Chondrocyte (in vitro differentiated cells): ENCODE measurements around the gene KLHL18. TPM values are rescaled to one million over a fixed set of nuclear protein-coding genes. Genes with fewer than 3 reads are reported as not detected.
"Not testable (repeated sequence)": the region's sequence is repeated elsewhere in the genome, so short reads cannot be mapped to it uniquely, and the experiment has no call there.

Experiments
- DNase-seq: peaks from one replicate; pipeline ENCODE4 v3.0.0; 2021; ENCODE audit warnings: mixed read lengths, low spot score
- H3K27ac Mint-ChIP-seq: one replicate; pipeline ENCODE4 v1.8.0; 2021; ENCODE audit warnings: mild to moderate bottlenecking, moderate library complexity, mixed read lengths; ENCODE audit not compliant: unreplicated experiment
- H3K27me3 Mint-ChIP-seq: 2 replicates; pipeline ENCODE4 v1.8.0; 2021; ENCODE audit warnings: low read depth, mixed read lengths
- H3K36me3 Mint-ChIP-seq: 2 replicates; pipeline ENCODE4 v1.8.0; 2021; ENCODE audit warnings: low read depth, mixed read lengths
- H3K4me1 Mint-ChIP-seq: 2 replicates; pipeline ENCODE4 v1.8.0; 2021; ENCODE audit warnings: low read depth, mild to moderate bottlenecking, mixed read lengths
- H3K4me3 Mint-ChIP-seq: one replicate; pipeline ENCODE4 v1.8.0; 2021; ENCODE audit warnings: mild to moderate bottlenecking, moderate library complexity, mixed read lengths; ENCODE audit not compliant: unreplicated experiment
- H3K9me3 Mint-ChIP-seq: 2 replicates; pipeline ENCODE4 v1.8.0; 2021; ENCODE audit warnings: low read depth, mixed read lengths
- total RNA-seq: library from RNA; stranded (reverse); gene quantifications from 3 replicates; pipeline ENCODE4 v1.2.1, GENCODE V29; 2021
- TF ChIP-seq, protein P1 (sequence below): fragments of 200-600 bp; sonication (generic); IDR thresholded peaks from 2 replicates; pipeline ENCODE4 v1.5.0; 2021; ENCODE audit warnings: antibody characterized with exemption, mild to moderate bottlenecking, moderate library complexity

KLHL18 gene
- total RNA-seq, 1 donor from 2014 or later = 31.9 TPM

DNA sequence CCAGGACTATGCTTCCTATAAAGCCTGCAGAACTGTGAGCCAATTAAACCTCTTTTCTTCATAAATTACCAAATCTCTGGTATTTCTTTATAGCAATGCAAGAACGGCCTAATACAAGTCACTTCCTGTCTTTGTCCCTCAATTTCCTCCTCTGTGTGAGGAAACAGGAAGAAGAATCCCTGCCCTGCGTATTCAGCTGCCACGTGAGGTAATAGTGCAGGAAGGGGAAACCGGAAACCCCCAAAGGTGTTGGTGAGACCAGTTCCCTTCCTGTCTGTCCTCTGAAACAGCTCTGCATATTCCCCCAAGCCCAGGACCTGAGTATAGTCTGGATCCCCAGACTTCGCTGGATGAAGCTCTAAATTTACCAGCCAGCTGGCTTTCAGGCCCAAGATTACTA is 80.0 kb downstream of the KLHL18 start:
- H3K27ac Mint-ChIP-seq = no peak overlapping the region
- DNase-seq = no peak
- TF ChIP-seq, protein P1, sequence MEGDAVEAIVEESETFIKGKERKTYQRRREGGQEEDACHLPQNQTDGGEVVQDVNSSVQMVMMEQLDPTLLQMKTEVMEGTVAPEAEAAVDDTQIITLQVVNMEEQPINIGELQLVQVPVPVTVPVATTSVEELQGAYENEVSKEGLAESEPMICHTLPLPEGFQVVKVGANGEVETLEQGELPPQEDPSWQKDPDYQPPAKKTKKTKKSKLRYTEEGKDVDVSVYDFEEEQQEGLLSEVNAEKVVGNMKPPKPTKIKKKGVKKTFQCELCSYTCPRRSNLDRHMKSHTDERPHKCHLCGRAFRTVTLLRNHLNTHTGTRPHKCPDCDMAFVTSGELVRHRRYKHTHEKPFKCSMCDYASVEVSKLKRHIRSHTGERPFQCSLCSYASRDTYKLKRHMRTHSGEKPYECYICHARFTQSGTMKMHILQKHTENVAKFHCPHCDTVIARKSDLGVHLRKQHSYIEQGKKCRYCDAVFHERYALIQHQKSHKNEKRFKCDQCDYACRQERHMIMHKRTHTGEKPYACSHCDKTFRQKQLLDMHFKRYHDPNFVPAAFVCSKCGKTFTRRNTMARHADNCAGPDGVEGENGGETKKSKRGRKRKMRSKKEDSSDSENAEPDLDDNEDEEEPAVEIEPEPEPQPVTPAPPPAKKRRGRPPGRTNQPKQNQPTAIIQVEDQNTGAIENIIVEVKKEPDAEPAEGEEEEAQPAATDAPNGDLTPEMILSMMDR = no peak
- H3K36me3 Mint-ChIP-seq = peaks cover 8% of the 10 kb centered on the region
- H3K4me3 Mint-ChIP-seq = no peak overlapping the region
- peaks cover 24% of the 10 kb centered on the region for H3K9me3 Mint-ChIP-seq
- H3K27me3 Mint-ChIP-seq = no peaks in the 10 kb centered on the region
- H3K4me1 Mint-ChIP-seq = peaks cover 9% of the 10 kb centered on the region

DNA sequence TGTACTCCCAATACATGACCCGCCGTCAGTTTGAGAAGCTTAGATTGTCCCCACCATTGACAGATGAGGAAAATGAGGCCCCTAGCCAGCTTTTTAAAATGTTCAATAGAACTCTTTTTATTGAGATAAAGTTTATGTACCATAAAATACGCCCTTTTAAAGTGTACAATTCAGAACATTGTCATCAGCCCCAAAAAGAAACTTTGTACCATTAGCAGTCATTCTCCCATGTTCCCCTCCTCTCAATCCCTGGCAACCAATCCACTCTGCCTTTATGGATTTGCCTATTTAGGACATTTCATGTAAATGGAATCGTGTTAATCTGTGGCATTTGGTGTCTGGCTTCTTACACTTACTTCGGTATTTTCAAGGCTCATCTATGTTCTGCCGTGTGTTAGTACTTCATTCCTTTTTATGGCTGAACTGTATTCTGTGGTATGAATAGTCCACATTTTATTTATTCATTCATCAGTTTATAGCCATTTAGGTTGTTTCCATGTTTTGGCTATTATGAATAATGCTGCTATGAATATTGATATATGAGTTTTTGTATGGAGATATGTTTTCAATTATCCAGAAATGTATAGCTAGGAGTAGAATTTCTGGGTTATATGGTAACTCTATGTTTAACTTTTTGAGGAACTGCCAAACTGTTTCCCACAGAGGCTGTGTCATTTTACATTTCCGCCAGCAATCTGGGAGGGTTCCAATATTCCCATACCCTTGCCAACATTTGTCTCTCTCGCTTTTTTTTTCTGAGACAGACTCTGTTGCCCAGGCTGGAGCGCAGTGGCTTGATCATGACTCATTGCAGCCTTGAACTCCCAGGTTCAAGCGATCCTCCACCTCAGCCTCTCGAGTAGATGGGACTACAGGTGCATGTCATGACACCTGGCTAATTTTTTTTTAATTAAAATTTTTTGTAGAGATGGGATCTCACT is 82.7 kb downstream of the KLHL18 start:
- H3K36me3 Mint-ChIP-seq = no peaks in the 10 kb centered on the region

DNA sequence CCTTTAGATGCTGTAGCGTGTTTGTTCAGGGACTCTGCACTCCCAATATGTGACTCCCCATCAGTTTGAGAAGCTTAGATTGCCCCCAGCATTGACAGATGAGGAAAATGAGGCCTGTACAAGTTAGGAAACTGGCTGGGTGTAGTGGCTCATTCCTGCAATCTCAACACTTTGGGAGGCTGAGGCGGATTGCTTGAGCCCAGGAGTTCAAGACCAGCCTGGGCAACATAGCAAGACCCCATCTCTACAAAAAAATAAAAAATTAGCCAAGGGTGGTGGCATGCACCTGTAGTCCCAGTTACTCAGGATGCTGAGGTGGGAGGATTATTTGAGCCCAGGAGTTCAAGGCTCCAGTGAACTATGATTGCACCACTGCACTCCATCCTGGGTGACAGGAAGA is 84.1 kb downstream of the KLHL18 start:
- H3K36me3 Mint-ChIP-seq = no peaks in the 10 kb centered on the region

More for the DNA sequence above, 82.7 kb downstream of the KLHL18 start:
- H3K4me1 Mint-ChIP-seq = peaks cover 9% of the 10 kb centered on the region
- peak overlapping the region; percentile 80 for H3K27ac Mint-ChIP-seq
- no peak for DNase-seq
- TF ChIP-seq, protein P1 = no peak
- no peaks in the 10 kb centered on the region for H3K27me3 Mint-ChIP-seq
- H3K4me3 Mint-ChIP-seq = no peak overlapping the region
- peaks cover under 1% of the 10 kb centered on the region for H3K9me3 Mint-ChIP-seq

DNA sequence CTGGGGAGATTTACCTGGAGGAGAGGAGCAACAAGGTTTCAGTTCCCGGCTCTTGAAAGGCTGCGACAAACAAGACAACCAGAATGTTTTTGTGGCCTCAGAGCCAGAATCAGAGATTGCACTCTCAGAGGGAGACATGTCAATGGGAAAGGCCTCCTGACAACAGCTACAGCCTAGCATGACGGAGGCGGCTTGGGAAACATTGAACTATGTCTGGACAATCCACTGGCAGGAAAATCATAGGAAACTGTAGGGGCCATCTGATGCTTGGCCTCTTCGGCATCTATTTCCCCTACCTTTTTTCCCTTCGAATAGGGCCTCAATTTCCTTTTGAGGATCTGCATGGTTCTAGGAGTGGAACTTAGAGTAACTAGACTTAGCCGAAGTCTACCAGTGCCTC is 84.9 kb downstream of the KLHL18 start:
- DNase-seq = no peak
- peaks cover 9% of the 10 kb centered on the region for H3K4me1 Mint-ChIP-seq
- TF ChIP-seq, protein P1 = no peak
- peaks cover 2% of the 10 kb centered on the region for H3K27me3 Mint-ChIP-seq
- H3K36me3 Mint-ChIP-seq = no peaks in the 10 kb centered on the region
- H3K4me3 Mint-ChIP-seq = no peak overlapping the region
- no peaks in the 10 kb centered on the region for H3K9me3 Mint-ChIP-seq
- H3K27ac Mint-ChIP-seq = no peak overlapping the region

More for the DNA sequence above, 84.1 kb downstream of the KLHL18 start:
- H3K9me3 Mint-ChIP-seq = no peaks in the 10 kb centered on the region
- no peak overlapping the region for H3K27ac Mint-ChIP-seq
- TF ChIP-seq, protein P1 = no peak
- H3K4me3 Mint-ChIP-seq = no peak overlapping the region
- peaks cover 9% of the 10 kb centered on the region for H3K4me1 Mint-ChIP-seq
- DNase-seq = no peak
- H3K27me3 Mint-ChIP-seq = peaks cover 2% of the 10 kb centered on the region

DNA sequence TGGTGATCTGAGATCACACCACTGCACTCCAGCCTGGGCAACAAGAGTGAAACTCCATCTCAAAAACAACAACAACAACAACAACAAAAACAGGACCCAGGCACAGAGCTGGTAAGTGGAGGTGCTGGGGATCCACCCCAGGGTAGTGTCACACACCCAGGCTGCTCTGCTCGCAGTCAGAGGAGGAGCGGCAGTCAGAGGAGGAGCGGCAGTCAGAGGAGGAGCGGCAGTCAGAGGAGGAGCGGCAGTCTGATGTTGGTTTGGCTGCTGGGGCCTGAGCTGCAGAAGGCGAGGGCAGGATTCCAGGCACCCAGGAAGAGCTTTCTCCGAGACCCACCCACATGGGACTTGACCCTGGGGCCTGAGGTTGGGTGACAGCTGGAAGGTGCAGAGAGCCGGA is 87.3 kb downstream of the KLHL18 start:
- not testable (repeated sequence) for H3K4me3 Mint-ChIP-seq, DNase-seq, H3K36me3 Mint-ChIP-seq, H3K27me3 Mint-ChIP-seq, H3K9me3 Mint-ChIP-seq, H3K4me1 Mint-ChIP-seq, H3K27ac Mint-ChIP-seq
